ENCODE results near the gene RAX2.
"Not testable (repeated sequence)": the region's sequence is repeated elsewhere in the genome, so short reads cannot be mapped to it uniquely, and the experiment has no call there.

Gene RAX2

GRCh38 chr19:3757705-3758104, 14.3 kb downstream of the RAX2 start:
- not testable (repeated sequence) for DNase-seq

- DNase-seq: no peak
These were observed 18.2 kb downstream of the RAX2 start for GRCh38 chr19:3753631-3754410.

- DNase-seq: no peak
These were observed 19.5 kb downstream of the RAX2 start for GRCh38 chr19:3752492-3752891.

GRCh38 chr19:3751236-3751635, 20.8 kb downstream of the RAX2 start:
- no peak for DNase-seq

GRCh38 chr19:3750211-3750610, 21.8 kb downstream of the RAX2 start:
- DNase-seq: no peak

- DNase-seq: no peak
These were observed 23.1 kb downstream of the RAX2 start for GRCh38 chr19:3748965-3749364.

GRCh38 chr19:3746371-3747056, 25.5 kb downstream of the RAX2 start:
- DNase-seq: peak in 1 of 2 experiments; percentile 68

GRCh38 chr19:3745363-3746045, 26.5 kb downstream of the RAX2 start:
- DNase-seq: no peak

- no peak for DNase-seq
These were observed 28.5 kb downstream of the RAX2 start for GRCh38 chr19:3743486-3743885.

- DNase-seq: no peak
These were observed 31.6 kb downstream of the RAX2 start for GRCh38 chr19:3740431-3740830.

GRCh38 chr19:3738477-3739220, 33.4 kb downstream of the RAX2 start:
- DNase-seq: no peak

- no peak for DNase-seq
These were observed 34.4 kb downstream of the RAX2 start for GRCh38 chr19:3737487-3738205.

- DNase-seq: no peak
These were observed 35.8 kb downstream of the RAX2 start for GRCh38 chr19:3736106-3736724.

GRCh38 chr19:3734310-3734600, 37.8 kb downstream of the RAX2 start:
- DNase-seq: no peak

GRCh38 chr19:3733549-3734309, 38.3 kb downstream of the RAX2 start:
- DNase-seq: no peak

GRCh38 chr19:3732108-3732507, 39.9 kb downstream of the RAX2 start:
- DNase-seq: no peak

GRCh38 chr19:3730457-3730958, 41.5 kb downstream of the RAX2 start:
- DNase-seq: no peak

- peak; percentile 48 to 72 for DNase-seq
These were observed 46.3 kb downstream of the RAX2 start for GRCh38 chr19:3725640-3726310.

GRCh38 chr19:3725121-3725520, 46.9 kb downstream of the RAX2 start:
- no peak for DNase-seq

- DNase-seq: peak; percentile 96 to 99
These were observed 48.1 kb downstream of the RAX2 start for GRCh38 chr19:3723883-3724282.

GRCh38 chr19:3723110-3723488, 48.9 kb downstream of the RAX2 start:
- no peak for DNase-seq
